HK-2 (cell line): ENCODE data around the gene SKP2.
"Not testable (repeated sequence)": the region's sequence is repeated elsewhere in the genome, so short reads cannot be mapped to it uniquely, and the experiment has no call there.

Source experiments
- DNase-seq: peaks from one replicate; pipeline ENCODE4 v3.0.0-alpha.2; 2018; ENCODE audit not compliant: unreplicated experiment

The SKP2 gene

GRCh38 chr5:36156619-36157018, 4.7 kb downstream of the SKP2 start:
- no peak for DNase-seq

- DNase-seq: no peak
Observed at GRCh38 chr5:36158144-36158543, 6.2 kb downstream of the SKP2 start.

GRCh38 chr5:36160617-36161016, 8.7 kb downstream of the SKP2 start:
- no peak for DNase-seq

- DNase-seq: no peak
Observed at GRCh38 chr5:36161361-36161760, 9.4 kb downstream of the SKP2 start.

- no peak for DNase-seq
Observed at GRCh38 chr5:36162810-36163486, 11.0 kb downstream of the SKP2 start.

- DNase-seq: no peak
Observed at GRCh38 chr5:36164461-36164860, 12.6 kb downstream of the SKP2 start.

- no peak for DNase-seq
Observed at GRCh38 chr5:36168737-36169136, 16.8 kb downstream of the SKP2 start.

GRCh38 chr5:36170832-36171424, 19.0 kb downstream of the SKP2 start:
- no peak for DNase-seq

GRCh38 chr5:36172599-36172998, 20.7 kb downstream of the SKP2 start:
- DNase-seq: no peak

GRCh38 chr5:36173426-36173825, 21.5 kb downstream of the SKP2 start:
- no peak for DNase-seq

- no peak for DNase-seq
Observed at GRCh38 chr5:36174119-36174518, 22.2 kb downstream of the SKP2 start.

- DNase-seq: no peak
Observed at GRCh38 chr5:36175043-36175442, 23.1 kb downstream of the SKP2 start.

- no peak for DNase-seq
Observed at GRCh38 chr5:36177154-36177553, 25.2 kb downstream of the SKP2 start.

- DNase-seq: no peak
Observed at GRCh38 chr5:36177715-36178523, 26.0 kb downstream of the SKP2 start.

GRCh38 chr5:36178524-36178890, 26.6 kb downstream of the SKP2 start:
- DNase-seq: no peak

GRCh38 chr5:36179950-36180349, 28.0 kb downstream of the SKP2 start:
- DNase-seq: no peak

GRCh38 chr5:36180556-36181350, 28.8 kb downstream of the SKP2 start:
- DNase-seq: no peak

- DNase-seq: no peak
Observed at GRCh38 chr5:36181774-36182173, 29.9 kb downstream of the SKP2 start.

- not testable (repeated sequence) for DNase-seq
Observed at GRCh38 chr5:36184408-36184807, 32.5 kb downstream of the SKP2 start.

- DNase-seq: no peak
Observed at GRCh38 chr5:36193746-36194145, 41.8 kb downstream of the SKP2 start.

- DNase-seq: no peak
Observed at GRCh38 chr5:36198281-36198680, 46.4 kb downstream of the SKP2 start.

- not testable (repeated sequence) for DNase-seq
Observed at GRCh38 chr5:36198783-36199182, 46.9 kb downstream of the SKP2 start.
